T-helper 2 cell treated with Interferon-gamma antibody and Interleukin-4, amounts not matched to agents 5 μg/mL and 100 μg/mL, for 36 hours (primary cell): ENCODE results near the gene TPP2.

Experiments
- DNase-seq: peaks from one replicate; pipeline ENCODE4 v3.0.0; 2021; ENCODE audit warnings: low spot score
- H3K27ac Mint-ChIP-seq: one replicate; pipeline ENCODE4 v1.8.0; 2021; ENCODE audit warnings: mild to moderate bottlenecking, mixed read lengths
- H3K27me3 Mint-ChIP-seq: one replicate; pipeline ENCODE4 v1.8.0; 2021; ENCODE audit warnings: low read depth, mixed read lengths
- H3K36me3 Mint-ChIP-seq: one replicate; pipeline ENCODE4 v1.8.0; 2021; ENCODE audit warnings: low read depth, mixed read lengths
- H3K4me1 Mint-ChIP-seq: one replicate; pipeline ENCODE4 v1.8.0; 2021; ENCODE audit warnings: low read depth, mixed read lengths
- H3K4me3 Mint-ChIP-seq: one replicate; pipeline ENCODE4 v1.8.0; 2022; ENCODE audit warnings: mild to moderate bottlenecking, moderate library complexity, mixed read lengths
- H3K9me3 Mint-ChIP-seq: one replicate; pipeline ENCODE4 v1.8.0; 2021; ENCODE audit warnings: mixed read lengths

Gene TPP2

GRCh38 chr13:102715447-102715846 lies 118.7 kb downstream of the TPP2 start:
- H3K27me3 Mint-ChIP-seq: peaks cover 10% of the 10 kb centered on the region
- no peaks in the 10 kb centered on the region for H3K36me3 Mint-ChIP-seq
- H3K4me3 Mint-ChIP-seq: no peak overlapping the region
- no peaks in the 10 kb centered on the region for H3K4me1 Mint-ChIP-seq
- no peak overlapping the region for H3K27ac Mint-ChIP-seq
- DNase-seq: no peak
- no peaks in the 10 kb centered on the region for H3K9me3 Mint-ChIP-seq

- H3K27ac Mint-ChIP-seq: no peak overlapping the region
- DNase-seq: no peak
- H3K27me3 Mint-ChIP-seq: peaks cover 18% of the 10 kb centered on the region
- no peaks in the 10 kb centered on the region for H3K36me3 Mint-ChIP-seq
- H3K4me1 Mint-ChIP-seq: no peaks in the 10 kb centered on the region
- H3K4me3 Mint-ChIP-seq: no peak overlapping the region
- no peaks in the 10 kb centered on the region for H3K9me3 Mint-ChIP-seq
These were observed 122.0 kb downstream of the TPP2 start for GRCh38 chr13:102718746-102719145.

GRCh38 chr13:102721800-102722231 lies 125.0 kb downstream of the TPP2 start:
- Mint-ChIP-seq H3K27ac (no peak overlapping the region), H3K36me3 (no peaks in the 10 kb centered on the region), H3K27me3 (peaks cover 14% of the 10 kb centered on the region), H3K4me1 (peaks cover 3% of the 10 kb centered on the region), H3K4me3 (no peak overlapping the region), H3K9me3 (no peaks in the 10 kb centered on the region)
- no peak for DNase-seq

GRCh38 chr13:102724923-102725322 lies 128.1 kb downstream of the TPP2 start:
- Mint-ChIP-seq H3K27ac (no peak overlapping the region), H3K4me1 (peaks cover 6% of the 10 kb centered on the region), H3K4me3 (no peak overlapping the region), H3K9me3 (no peaks in the 10 kb centered on the region), H3K36me3 (no peaks in the 10 kb centered on the region), H3K27me3 (peaks cover 17% of the 10 kb centered on the region)
- no peak for DNase-seq

- H3K4me1 Mint-ChIP-seq: peaks cover 6% of the 10 kb centered on the region
- H3K36me3 Mint-ChIP-seq: no peaks in the 10 kb centered on the region
- no peak overlapping the region for H3K4me3 Mint-ChIP-seq
- DNase-seq: no peak
- no peaks in the 10 kb centered on the region for H3K9me3 Mint-ChIP-seq
- no peak overlapping the region for H3K27ac Mint-ChIP-seq
- H3K27me3 Mint-ChIP-seq: peaks cover 27% of the 10 kb centered on the region
These were observed 129.6 kb downstream of the TPP2 start for GRCh38 chr13:102726430-102726829.
